Calu3 (cell line): ENCODE measurements around the gene TRMT5. TPM values are rescaled to one million over a fixed set of nuclear protein-coding genes. Genes with fewer than 3 reads are reported as not detected.

Source experiments
- BruUV-seq: library from RNA; stranded (reverse); fragments of 400-500 nt; replicated peaks from 2 replicates; lab custom pipeline; 2021; lab: Mats Ljungman, UMichigan
- CTCF ChIA-PET: fragments of 300-600 bp; sonication (Branson Sonifier 250); formaldehyde crosslinking; loops from one replicate; lab custom pipeline; 2022; ENCODE audit warnings: antibody characterized with exemption; lab: Charles Lee
- DNase-seq: peaks from one replicate; pipeline ENCODE4 v3.0.0; 2022
- H3K27ac Mint-ChIP-seq: one replicate; pipeline ENCODE4 v1.8.0; 2022; ENCODE audit warnings: mixed read lengths; ENCODE audit not compliant: unreplicated experiment
- H3K27me3 Mint-ChIP-seq: one replicate; pipeline ENCODE4 v1.8.0; 2022; ENCODE audit warnings: mixed read lengths; ENCODE audit not compliant: unreplicated experiment
- H3K36me3 Mint-ChIP-seq: one replicate; pipeline ENCODE4 v1.8.0; 2022; ENCODE audit warnings: mild to moderate bottlenecking, moderate library complexity, mixed read lengths; ENCODE audit not compliant: insufficient read depth, unreplicated experiment
- H3K4me1 Mint-ChIP-seq: one replicate; pipeline ENCODE4 v1.8.0; 2022; ENCODE audit warnings: mild to moderate bottlenecking, low read depth, mixed read lengths; ENCODE audit not compliant: unreplicated experiment
- H3K4me3 Mint-ChIP-seq: one replicate; pipeline ENCODE4 v1.8.0; 2022; ENCODE audit warnings: mild to moderate bottlenecking, low read depth, moderate library complexity, mixed read lengths; ENCODE audit not compliant: unreplicated experiment
- H3K9me3 Mint-ChIP-seq: one replicate; pipeline ENCODE4 v1.8.0; 2022; ENCODE audit warnings: low read depth, mixed read lengths; ENCODE audit not compliant: unreplicated experiment
- CTCF ChIP-seq: fragments of 200-600 bp; IDR thresholded peaks from one replicate; pipeline ENCODE4 v1.8.0; 2022; ENCODE audit warnings: antibody characterized with exemption; ENCODE audit not compliant: unreplicated experiment
- intact Hi-C: fragments of 100-400 bp; cut with micrococcal nuclease; formaldehyde crosslinking; loops from one replicate; pipeline ENCODE4 v1.10.0; 2022; ENCODE audit not compliant: unreplicated experiment
- total RNA-seq: library from RNA; stranded (reverse); gene quantifications from 2 replicates; pipeline ENCODE4 v1.2.3, GENCODE V29; 2022

Gene TRMT5
- total RNA-seq, 1 experiment from 2014 or later, result 22.8 TPM

GRCh38 chr14:60977847-60978246, 3.0 kb downstream of the TRMT5 start:
- intact Hi-C loops, result no loop called here
- H3K36me3 Mint-ChIP-seq, result peaks cover 5% of the 10 kb centered on the region
- H3K27me3 Mint-ChIP-seq, result no peaks in the 10 kb centered on the region
- TF ChIP-seq CTCF, result no peak
- no peak overlapping the region for H3K27ac Mint-ChIP-seq
- no TSS peak for BruUV-seq
- no peak overlapping the region for H3K4me3 Mint-ChIP-seq
- CTCF ChIA-PET, result no interaction called here
- DNase-seq, result no peak
- H3K4me1 Mint-ChIP-seq, result peaks cover 9% of the 10 kb centered on the region
- H3K9me3 Mint-ChIP-seq, result no peaks in the 10 kb centered on the region

GRCh38 chr14:60975551-60975950, 5.3 kb downstream of the TRMT5 start:
- TF ChIP-seq CTCF, result no peak
- peaks cover 9% of the 10 kb centered on the region for H3K4me1 Mint-ChIP-seq
- CTCF ChIA-PET, result no interaction called here
- no TSS peak for BruUV-seq
- H3K27ac Mint-ChIP-seq, result no peak overlapping the region
- intact Hi-C loops, result no loop called here
- H3K36me3 Mint-ChIP-seq, result peaks cover 11% of the 10 kb centered on the region
- H3K9me3 Mint-ChIP-seq, result no peaks in the 10 kb centered on the region
- no peak for DNase-seq
- no peak overlapping the region for H3K4me3 Mint-ChIP-seq
- H3K27me3 Mint-ChIP-seq, result no peaks in the 10 kb centered on the region

GRCh38 chr14:60974090-60974651, 6.7 kb downstream of the TRMT5 start:
- H3K27me3 Mint-ChIP-seq, result no peaks in the 10 kb centered on the region
- no peak overlapping the region for H3K4me3 Mint-ChIP-seq
- no peak for DNase-seq

GRCh38 chr14:60973070-60973469, 7.8 kb downstream of the TRMT5 start:
- Mint-ChIP-seq H3K27ac (no peak overlapping the region), H3K27me3 (no peaks in the 10 kb centered on the region), H3K4me3 (no peak overlapping the region), H3K9me3 (no peaks in the 10 kb centered on the region), H3K4me1 (no peaks in the 10 kb centered on the region), H3K36me3 (peaks cover 11% of the 10 kb centered on the region)
- intact Hi-C loops, result loop anchor here (5.0 kb wide), 1 partner anchor 111 kb away; no protein-coding TSS in a partner anchor
- CTCF ChIA-PET, result no interaction called here
- no peak for DNase-seq
- BruUV-seq, result no TSS peak
- TF ChIP-seq CTCF, result no peak

More at GRCh38 chr14:60974090-60974651, 6.7 kb downstream of the TRMT5 start:
- TF ChIP-seq CTCF, result no peak
- CTCF ChIA-PET, result no interaction called here
- Mint-ChIP-seq H3K9me3 (no peaks in the 10 kb centered on the region), H3K27ac (no peak overlapping the region), H3K4me1 (peaks cover 2% of the 10 kb centered on the region), H3K36me3 (peaks cover 11% of the 10 kb centered on the region)
- no TSS peak for BruUV-seq
- intact Hi-C loops, result loop anchor here (5.0 kb wide), 1 partner anchor 112 kb away; no protein-coding TSS in a partner anchor
